Stimulated activated CD8-positive, alpha-beta memory T cell treated with anti-CD3 and anti-CD28 coated beads, Interleukin-7, amount 100 ng/mL, for 4 hours (primary cell): ENCODE measurements around the gene DCP2.
"Not testable (repeated sequence)": the region's sequence is repeated elsewhere in the genome, so short reads cannot be mapped to it uniquely, and the experiment has no call there.

Source experiments
- DNase-seq, 2 donors: peaks; one replicate each; pipeline ENCODE4 v3.0.0-alpha.2; 2020; ENCODE audit warnings: low read depth in 2 of 2

DCP2 gene

DNA sequence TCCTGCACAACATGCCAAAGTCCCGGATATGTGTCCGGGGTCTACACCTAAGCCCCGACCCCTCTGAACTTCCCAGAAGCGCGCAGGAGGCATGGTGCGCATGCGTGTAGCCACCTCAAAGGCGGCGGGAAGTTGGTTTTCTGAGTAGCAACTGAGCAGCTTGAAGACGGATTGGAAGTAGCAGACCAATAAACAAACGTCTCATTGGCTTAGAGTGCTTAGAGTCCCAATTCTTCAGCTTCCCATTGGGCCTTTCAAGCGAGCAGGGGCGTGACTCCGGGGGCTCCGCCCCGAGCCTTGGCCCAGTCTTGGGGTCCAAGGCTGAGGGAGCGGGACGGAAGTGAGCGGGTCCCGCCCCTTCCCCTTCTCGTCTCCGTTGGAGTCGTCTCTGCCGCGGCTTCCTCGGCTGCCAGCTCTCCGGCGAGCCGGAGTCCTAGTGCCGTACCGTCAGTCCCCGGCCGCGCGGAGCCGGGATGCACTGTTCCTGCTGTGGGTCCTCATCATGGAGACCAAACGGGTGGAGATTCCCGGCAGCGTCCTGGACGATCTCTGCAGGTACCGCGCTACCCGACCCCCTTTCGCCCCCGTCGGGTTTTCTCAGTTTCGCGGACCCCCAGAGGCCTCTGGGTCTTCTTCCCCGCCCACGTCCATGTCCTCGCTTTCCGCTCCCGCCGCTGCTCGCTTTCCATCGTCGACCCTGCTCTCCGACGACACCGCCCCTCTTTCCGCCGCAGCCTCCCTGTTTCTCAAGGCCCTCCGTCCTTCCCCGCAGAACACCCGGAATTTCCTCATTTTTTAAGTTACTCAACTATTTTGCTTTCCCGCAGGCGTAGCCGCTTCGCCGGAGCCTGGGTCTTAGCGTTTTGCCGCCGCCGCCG lies at the start of gene DCP2:
Gene DCP2 (plus strand): TSS at position 367 of the 878 bp plus-strand sequence. CDS start 136 bp downstream, at position 503.
- DNase-seq, result peak; percentile 91 to 92

DNA sequence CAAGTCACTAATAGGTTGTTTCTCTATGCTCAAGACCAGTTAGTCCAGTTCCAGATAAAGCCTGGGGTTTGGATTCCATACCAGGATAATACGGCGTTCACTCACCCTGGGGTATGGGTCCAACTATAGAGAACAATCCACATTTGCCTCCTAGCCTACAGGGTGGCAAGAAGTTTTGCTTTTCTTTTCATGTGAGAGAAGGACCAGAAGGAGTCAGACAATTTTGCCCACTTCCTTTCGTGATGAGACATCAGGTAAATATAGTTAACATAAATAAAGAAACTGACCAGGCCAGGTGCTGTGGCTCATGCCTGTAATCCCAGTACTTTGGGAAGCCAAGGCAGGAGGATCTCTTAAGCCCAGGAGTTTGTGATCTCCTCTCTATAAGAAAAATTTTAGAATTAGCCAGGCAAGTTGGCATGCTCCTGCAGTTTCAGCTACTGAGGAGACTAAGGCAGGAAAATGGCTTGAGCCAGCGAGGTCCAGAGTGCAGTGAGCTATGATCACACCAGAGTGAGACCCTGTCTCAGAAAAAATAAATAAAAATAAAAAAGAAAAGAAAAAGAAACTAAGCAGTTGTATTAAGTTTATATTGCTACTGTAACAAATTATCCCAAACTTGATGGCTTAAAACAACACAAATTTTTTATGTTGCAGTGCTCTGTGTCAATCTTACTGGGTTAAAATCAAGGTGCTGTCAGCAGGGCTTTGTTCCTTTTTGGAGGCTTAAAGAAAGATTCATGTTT lies 47.1 kb upstream of the DCP2 start:
- no peak for DNase-seq

DNA sequence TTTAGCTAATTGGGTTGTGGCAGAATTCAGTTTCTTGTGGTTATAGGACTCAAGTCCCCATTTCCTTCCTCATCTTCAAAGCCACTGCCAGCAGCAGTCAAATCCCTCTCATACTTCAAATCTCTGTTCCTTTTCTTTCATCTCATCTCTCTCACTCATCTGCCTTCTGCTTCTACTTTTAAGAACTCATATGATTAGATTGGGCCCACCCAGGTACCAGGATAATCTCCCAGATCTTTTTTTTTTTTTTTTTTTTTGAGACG lies 46.6 kb upstream of the DCP2 start:
- no peak for DNase-seq

DNA sequence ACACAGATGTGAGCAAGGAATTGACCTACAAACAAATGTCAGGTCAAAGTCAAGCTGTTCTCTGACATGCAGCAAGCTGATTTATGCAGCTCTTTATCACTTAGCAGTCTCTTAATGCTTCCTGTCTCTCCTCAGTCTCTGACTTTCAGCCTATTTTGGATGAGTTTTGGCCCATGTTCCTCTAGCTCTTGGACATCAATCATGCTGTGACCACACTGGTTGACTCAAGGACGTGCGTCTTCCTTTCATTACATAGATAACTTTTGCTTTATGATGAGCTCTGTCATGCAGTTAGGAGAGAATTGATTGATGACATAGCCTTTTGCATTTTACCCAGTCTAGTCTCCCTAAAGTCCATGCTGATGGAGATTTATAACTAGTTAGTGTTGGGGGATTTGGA lies 45.1 kb upstream of the DCP2 start:
- no peak for DNase-seq

DNA sequence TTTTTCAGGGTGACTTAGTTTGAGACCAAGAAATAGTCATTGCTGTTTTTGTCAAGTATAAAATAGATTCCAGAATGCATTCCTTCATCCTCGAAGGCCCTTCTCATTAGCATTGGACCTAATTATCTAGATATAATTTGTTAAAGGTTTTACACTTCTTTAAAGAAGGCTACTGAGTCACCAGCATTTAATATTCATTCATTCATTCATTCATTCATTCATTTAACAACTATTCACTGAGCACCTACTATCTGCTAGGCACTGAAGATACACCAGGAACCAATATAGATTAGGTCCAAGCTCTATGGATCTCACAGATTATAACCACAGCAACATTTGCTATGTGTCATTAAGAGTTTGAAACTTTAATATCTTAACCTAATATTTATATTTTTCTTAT lies 43.5 kb upstream of the DCP2 start:
- DNase-seq, result no peak

DNA sequence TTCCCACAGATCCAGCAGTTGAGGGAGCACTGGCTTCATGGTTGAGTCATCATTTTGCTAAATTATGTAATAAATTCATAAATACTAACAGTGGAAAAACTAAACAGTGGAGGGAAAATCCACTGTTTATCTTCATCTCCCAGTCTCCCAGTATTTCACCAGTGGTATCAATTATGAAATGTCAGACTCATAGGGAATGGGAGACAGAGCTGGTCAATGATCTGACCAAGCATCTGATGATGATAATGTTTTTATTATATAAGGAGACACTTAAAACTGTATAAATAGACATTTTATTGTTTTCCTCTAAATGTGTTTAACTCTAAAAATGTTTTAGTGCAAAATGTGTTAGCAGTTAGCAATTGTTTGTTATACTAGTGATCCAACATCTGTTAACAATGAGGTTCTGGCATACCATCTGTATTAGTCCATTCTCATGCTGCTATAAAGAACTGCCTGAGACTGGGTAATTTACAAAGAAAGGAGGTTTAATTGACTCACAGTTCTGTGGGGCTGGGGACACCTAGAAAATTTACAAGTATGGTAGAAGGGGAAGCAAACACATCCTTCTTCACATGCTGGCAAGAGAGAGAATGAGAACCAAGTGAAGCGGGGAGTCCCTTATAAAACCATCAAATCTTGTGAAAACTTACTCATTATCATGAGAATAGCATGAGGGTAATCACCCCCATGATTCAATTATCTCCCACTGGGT lies 42.8 kb upstream of the DCP2 start:
- no peak for DNase-seq

DNA sequence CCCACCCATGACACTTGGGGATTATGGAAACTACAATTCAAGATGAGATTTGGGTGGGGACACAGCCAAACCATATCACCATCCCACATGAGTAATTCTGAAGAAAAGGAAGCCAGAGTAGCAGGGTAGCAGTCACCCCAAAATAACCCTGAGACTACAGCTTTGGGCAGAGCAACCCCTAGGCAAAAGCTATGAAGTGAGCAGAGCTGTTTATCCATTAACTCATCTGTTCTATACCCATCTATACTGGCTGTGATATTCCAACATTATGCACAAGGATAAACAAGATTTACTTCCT lies 42.3 kb upstream of the DCP2 start:
- DNase-seq, result no peak

DNA sequence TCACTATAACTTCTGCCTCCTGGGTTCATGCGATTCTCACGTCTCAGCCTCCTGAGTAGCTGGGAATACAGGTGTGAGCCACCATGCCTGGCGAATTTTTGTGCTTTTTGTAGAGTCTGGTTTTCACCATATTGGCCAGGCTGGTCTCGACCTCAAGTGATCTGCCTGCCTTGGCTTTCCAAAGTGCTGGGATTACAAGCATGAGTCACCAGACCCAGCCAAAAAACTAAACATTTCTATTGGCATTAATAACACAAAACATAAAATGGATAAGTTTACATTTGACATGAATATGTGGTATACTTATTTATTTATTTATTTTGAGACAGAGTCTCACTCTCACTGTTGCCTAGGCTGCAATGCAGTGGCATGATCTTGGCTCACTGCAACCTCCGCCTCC lies 40.9 kb upstream of the DCP2 start:
- no peak for DNase-seq

DNA sequence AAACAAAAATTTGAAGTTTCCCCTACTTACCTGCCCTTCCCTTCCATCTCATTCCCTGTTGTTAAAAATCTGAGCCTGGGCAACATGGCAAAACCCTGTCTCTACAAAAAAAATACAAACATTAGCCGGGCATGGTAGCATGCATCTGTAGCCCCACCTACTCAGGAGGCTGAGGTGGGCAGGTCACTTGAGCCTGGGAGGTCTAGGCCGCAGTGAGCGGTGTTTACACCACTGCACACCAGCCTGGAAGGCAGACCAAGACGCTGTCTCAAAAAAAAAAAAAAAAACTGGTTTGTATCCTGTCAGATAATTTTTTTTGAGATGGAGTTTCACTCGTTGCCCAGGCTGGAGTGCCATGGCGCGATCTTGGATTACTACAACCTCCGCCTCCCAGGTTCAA lies 38.3 kb upstream of the DCP2 start:
- DNase-seq, result no peak

DNA sequence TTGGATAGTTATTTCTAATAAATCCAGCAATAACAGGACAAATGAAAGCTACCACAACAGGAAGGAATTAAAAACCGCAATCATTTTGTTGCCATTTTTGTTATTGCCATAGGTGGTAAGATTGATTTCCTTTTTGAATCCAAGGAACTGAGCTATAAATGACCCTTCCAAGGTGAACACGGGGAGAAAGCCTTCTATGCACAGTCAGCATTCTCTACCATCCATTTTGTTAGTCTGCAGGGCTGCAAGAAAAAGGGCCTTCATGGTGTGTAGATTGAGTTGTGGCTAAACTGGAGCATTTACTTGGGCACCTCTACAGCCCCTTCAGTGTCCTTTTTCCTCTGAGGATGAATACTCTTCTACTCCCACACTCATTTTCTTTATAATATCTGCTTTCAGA lies 35.9 kb upstream of the DCP2 start:
- DNase-seq, result no peak

DNA sequence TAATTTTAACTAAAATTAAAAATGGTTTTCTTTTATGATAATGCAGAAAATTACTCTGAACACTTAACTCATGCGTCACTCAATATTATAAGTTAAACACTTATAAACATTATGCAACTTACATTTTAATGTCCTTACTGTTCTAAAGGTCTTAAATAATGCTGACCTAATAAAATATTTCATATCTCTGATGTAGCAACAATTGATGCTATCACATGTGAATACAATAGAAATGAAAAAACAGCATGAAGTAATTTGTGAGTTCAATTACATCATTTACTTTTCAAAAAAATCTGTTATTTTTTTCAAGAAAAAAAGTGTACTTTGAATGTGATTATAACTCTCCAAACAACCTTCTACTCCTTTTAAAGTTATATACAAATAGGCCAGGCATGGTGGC lies 28.1 kb upstream of the DCP2 start:
- no peak for DNase-seq

DNA sequence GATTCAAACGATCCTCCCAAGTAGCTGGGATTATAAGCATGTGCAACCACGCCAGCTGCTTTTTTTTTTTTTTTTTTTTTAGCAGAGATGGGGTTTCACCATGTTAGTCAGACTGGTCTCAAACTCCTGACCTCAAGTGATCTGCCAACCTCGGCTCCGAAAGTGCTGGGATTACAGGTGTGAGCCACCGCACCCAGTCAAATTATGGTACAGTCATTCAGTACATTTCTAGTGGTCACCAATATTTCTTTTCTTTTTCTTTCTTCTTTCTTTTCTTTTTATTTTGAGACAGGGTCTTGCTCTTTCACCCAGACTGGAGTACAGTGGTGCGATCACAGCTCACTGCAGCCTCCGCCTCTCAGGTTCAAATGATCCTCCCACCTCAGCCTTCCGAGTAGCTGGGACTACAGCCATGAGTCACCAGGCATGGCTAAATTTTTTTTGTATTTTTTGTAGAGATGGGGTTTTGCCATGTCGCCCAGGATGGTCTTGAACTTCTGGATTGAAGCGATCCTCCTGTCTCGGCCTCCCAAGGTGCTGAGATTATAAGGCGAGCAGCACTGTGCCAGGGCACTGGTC lies 25.4 kb upstream of the DCP2 start:
- DNase-seq, result no peak

DNA sequence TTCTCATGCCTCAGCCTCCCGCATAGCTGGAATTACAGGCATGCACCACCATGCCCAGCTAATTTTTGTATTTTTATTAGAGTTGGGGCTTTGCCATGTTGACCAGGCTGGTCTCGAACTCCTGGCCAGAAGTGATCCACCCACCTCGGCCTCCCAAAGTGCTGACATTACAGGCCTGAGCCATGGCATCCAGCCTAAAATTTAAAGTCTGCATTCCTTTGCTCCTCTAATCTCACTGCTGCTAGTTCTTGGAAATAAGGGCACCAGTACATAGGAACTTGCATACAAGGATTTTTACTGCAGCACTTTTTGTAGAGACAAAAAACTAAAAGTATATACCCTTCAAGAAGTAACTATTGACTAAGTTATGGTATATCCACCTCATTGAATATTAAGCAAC lies 20.0 kb upstream of the DCP2 start:
- DNase-seq, result no peak

DNA sequence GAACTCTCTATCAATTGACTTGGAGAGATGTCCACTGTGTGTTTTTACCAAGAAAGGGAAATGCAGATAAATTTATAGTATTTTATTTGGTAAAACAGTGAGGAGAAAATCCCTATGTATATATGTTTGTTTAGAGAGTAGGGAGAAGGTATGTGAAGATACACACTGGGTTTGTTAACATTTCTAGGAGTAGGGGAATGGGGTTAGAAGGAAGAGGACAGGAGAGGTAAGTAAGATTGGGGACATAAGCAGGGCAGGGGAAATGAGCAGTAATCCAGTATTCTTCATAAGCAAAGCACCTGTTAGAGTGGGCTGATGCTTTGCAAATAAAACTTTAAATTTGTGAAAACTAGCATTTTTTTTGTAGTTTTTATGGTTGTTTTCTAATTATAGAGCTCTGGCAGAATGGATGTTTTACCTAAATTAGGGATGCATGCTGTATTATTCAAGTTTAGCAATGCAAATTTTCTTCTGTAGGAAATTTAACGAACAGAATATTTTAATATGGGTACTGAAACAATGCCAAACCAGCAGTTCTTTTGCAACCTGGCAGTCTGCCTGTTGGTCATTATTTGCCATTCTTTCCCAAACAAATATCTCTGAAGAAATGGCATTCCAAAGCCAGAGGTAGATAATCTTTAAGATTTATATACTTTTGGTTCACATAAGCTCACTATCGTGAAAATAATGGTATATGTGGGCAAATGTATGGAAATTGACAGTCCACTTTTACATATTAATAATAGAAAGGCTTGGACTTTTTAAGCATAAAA lies 19.4 kb upstream of the DCP2 start:
- DNase-seq, result no peak

DNA sequence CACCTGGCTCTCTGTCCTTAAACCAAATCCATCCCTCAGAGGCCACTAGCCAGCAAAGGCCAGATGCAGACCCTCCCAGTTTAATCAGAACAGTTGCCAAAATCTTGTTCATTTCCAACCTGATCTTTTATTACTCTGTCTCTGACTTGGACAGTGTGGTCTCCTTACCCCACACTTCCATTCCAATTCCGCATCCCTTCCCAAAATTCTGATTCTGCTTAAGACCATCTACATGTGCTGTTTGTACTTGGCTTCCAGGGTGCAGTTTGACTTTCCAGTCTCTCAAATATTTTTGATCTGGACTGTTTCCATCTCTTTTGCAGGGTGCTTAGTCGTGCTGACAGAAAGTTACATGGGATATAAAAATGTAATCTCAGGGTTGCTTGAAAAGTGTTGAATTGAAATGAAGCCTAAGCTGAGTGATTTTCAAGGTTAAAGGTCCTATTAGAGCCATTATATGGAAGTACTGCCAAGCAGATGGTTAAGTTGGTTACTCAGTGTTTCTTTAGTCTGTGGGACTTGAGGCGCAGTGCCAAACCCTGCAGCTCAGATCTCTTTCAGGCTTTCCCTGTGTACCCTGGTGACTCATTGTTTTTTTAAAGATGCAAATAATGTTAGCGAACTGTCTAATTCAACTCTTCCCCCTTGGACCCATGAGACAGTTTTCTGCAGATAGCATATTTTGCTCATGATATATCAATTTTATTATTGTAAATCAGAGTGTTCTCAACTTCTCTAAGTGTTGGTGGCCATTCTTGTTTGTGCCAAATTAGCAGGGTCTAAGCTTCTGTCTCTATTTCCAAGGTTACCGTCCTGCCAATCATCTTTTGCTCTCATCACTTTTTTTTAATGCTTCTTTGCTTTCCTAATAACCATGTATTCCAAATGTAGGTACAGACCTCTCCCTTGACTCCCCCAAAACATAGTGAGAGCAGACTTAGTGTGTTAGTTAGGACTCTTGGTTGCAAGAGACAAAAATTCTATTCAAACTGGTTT lies 18.2 kb upstream of the DCP2 start:
- no peak for DNase-seq

DNA sequence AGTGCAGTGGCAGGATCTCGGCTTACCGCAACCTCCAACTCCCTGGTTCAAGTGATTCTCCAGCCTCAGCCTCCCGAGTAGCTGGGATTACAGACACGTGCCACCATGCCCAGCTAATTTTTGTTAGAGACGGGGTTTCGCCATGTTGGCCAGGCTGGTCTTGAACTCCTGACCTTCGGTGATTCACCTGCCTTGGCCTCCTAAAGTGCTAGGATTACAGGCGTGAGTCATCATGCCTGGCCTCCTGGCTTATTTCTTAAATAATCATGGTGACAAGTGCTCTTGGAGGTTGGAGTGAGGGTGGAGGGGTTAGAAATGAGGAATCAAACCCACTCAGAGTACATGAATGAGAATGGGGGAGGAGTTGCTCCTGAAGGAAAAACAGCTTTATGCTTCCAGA lies 16.7 kb upstream of the DCP2 start:
- DNase-seq, result not testable (repeated sequence)

DNA sequence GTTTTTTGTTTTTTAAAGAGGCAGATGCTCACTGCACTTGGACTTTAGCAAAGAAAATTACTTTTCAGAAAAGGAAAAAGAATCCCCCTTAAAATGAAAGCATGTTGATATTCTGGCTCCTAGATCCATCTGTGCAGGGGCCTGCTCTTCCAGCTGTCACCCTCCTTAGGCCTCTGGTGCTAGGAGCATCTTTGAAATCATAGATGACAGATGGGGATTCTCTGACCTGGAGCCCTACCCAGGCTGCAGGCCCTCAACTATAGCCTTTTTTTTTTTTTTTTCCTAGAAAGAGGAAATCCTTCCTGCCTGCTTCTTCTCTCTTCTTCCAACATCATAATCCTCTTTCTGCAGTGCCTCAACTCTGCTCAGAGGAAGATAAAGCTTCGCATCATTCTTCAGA lies 16.3 kb upstream of the DCP2 start:
- DNase-seq, result no peak

DNA sequence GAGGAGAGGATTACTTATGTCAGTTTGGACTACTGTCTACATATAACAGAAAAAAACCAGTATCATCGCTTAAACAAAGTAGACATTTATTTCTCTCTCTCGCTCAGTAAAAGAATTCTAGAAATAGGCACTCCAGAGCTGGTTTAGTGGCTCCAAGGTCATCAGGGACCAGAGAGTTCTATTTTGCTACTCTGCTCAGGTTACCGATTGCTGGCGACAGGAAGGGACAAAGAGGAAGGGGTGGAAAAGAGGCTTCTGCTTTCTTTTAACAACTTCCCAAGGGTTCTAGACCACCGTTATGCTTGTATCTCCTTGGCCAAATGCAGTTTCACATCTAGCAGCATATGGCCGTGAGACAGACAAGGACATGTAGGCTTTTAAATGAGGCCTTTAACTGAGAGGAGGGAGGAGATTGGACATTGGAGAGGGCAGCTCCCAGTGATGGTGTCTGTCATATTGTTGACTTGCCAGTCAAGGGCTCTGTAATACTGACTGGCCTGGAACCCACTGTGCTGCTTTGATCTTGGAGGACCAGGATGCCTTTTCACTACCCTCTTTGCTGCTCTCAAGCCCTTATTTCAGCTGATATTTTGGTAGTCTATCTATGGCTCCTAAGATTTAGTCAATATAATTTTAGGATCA lies 15.6 kb upstream of the DCP2 start:
- no peak for DNase-seq

DNA sequence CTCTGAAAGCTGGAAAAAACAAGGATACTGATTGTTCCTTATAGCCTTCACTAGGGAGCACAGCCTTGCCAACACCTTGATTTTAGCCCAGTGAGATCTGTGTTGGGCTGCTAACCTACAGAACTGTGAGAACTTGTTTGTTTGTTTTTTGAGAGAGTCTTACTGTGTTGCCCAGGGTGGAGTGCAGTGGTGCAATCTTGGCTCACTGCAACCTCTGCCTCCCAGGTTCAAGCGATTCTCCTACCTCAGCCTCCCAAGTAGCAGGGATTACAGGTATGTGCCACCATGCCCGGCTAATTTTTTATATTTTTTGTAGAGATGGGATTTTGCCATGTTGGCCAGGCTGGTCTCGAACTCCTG lies 13.2 kb upstream of the DCP2 start:
- DNase-seq, result not testable (repeated sequence)

DNA sequence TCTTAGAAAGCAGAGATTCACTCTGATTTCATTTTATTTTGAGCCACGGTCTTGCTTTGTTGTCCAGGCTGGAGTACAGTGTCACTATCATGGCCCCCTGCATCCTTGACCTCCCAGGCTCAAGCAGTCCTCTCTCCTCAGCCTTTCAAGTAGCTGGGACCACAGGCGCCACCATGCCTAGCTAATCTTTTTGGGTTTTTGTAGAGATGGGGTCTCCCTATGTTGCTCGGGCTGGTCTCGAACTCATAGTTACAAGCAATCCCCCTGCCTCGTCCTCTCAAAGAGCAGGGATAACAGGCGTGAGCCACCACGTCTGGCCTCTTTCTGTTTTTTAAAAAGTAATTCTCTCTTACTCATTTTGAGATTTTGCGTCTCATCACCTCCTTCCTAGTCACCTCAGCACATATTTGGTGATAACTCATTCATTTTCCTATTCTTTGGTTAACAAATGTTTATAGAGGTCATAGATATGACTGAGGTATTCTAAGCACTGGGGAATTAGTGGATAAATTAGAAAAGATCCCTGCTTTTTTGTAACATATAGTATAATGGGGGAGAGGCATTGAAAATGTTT lies 10.8 kb upstream of the DCP2 start:
- DNase-seq, result no peak
